HG03064 (cell line): Measurements from ENCODE around the gene ERMN.
"Not testable (repeated sequence)": the region's sequence is repeated elsewhere in the genome, so short reads cannot be mapped to it uniquely, and the experiment has no call there.

ENCODE experiments used
- ATAC-seq: cut with Tn5 transposase; IDR thresholded peaks from one replicate; pipeline ENCODE4 v1.9.1; 2021; ENCODE audit warnings: low read depth; ENCODE audit not compliant: unreplicated experiment

The ERMN gene

GRCh38 chr2:157301307-157301706 is 24.3 kb downstream of the ERMN start:
- no peak for ATAC-seq

GRCh38 chr2:157296958-157297357 is 28.7 kb downstream of the ERMN start:
- no peak for ATAC-seq

DNA sequence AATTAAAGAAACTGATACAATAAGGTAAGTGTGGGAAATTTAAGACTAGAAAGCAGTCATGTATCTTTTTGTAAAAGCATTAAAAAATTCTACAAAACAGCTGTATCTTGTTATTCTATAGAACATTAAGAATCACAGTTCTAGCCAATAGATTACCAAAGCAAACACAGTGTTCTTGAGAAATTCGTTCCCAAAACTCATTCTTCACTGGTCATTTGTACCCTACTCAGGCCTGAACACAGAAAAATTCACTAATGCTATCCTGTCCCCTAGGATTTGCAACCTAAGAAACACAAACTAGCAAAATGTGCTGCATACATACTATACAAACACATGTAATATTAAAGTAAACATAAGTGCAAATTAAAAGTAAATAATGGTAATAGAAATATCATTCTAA is 29.1 kb downstream of the ERMN start:
- no peak for ATAC-seq

DNA sequence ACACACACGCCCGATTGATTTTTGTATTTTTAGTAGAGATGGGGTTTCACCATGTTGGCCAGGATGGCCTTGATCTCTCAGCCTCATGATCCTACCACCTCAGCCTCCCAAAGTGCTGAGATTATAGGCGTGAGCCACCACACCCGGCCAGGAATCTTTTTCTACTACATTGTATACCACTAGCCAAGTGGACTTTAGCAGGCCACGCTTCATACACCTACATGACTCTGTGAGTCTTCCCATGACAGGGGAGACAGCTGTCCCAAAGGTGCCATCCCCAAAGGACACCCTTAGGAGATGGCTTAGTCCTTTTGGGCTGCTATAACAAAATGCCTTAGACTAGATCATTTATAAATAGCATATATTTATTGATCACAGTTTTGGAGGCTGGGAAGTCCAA is 32.8 kb downstream of the ERMN start:
- ATAC-seq, result no peak

DNA sequence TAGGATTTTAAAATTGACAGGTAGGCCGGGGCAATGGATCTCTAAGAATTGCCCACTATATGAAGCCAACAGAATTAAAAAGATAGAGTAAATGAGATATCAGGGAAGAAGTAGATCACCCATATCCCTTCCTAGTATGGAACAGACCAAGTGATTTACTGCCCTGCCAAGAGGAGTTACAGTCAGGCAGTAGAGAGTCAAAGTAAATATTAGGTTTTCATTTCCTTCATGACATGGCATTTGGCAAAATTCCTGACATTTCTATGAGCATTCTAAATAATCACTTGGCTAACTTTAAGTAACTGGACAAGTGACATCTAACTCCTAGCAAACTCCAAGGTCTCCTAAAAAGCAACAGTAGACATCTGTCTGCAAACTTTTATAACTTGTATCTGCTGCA is 34.6 kb downstream of the ERMN start:
- ATAC-seq, result no peak

DNA sequence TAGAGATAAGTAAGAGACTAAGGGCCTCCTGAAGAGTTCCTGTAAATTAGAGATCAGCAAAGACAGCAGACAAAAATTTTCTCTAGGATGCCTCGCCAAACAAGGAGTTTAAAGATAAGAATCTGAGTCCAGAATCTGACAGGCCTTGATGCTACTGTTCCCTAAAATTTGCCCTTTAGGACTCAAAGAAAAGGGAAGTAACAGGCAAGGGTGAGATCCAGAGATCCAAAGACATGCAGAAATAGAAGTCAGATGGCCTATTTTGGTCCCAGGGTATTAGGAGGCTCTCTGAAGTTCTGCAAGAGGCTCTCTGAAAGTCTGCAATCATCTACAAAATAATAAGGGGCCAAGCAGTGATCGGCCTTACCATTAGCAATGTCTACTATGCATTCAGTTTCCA is 35.1 kb downstream of the ERMN start:
- no peak for ATAC-seq

DNA sequence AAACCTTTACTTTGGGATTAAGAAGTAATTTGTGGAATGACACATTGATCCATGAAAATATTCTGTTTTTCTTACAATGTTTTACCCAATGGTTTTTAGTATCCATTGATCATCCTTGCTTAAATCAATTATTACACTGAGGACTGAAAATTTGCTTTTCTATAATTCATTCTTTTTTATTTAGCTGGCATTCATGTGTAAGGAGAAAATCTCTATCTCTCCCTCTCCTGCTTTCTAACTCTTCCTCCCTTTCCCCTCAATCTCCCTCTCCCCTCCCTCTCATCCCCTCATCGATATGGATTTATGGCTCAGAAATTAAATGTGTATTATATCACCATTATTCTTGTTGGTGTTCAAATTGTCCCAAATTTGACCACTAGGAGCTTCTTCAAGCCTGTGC is 38.5 kb downstream of the ERMN start:
- ATAC-seq, result no peak

DNA sequence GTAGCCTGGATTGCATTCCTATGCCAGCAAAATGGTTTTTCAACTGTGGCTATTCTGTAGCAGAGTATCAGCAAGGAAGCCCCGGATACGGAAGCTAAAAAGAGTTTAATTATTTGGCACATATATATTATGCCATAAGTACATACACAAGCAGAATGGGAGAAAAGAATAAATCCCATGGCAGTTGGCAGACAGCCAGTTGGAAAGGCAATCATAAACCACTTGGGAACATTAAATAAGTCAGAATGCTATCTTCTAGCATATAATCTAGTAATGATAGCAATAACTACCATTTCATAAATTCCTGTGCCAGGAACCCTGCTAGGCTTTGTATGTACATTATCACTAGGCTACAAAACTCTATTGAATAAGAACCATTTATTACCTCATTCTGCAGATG is 42.2 kb downstream of the ERMN start:
- ATAC-seq, result no peak

- ATAC-seq, result no peak
These were observed 44.3 kb downstream of the ERMN start for GRCh38 chr2:157281316-157281715.

DNA sequence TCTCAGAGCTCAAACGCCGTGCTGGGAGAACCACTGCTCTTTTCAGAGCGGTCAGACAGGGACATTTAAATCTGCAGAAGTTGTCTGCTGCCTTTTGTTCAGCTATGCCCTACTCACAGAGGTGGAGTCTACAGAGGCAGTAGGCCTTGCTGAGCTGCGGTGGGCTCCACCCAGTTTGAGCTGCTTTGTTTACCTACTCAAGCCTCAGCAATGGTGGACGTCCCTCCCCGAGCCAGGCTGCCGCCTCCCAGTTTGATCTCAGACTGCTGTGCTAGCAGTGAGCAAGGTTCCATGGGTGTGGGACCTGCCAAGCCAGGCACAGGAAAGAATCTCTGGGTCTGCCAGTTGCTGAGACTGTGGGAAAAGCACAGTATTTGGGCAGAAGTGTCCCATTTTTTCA is 46.3 kb downstream of the ERMN start:
- not testable (repeated sequence) for ATAC-seq

DNA sequence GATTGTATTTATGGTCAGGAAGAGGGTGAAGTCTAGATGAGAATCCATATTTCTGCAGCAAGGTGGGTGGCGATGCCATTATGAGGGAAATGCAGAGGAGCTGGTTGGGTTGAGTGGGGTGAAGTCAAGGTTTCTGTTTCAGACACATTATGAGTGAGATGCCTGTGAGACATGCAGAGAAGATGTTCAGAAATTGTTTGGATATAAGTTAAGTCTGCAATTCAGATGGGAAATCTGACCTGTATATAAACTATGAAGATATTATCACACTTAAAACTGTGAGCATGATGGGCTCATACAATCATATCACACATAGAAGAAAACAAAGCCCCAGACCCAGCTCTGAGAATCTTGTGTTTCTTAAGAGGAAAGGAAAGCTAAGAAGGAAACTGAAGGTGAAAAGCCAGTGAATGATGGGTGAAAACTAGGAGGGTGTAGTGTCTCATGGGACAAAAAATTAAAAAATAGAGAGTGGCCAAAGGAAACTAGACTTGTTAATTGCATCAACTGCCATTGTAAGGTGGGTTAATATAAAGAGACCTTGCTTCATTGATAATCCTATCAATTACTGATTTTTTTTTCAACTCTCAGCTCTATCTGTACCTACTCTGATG is 53.9 kb downstream of the ERMN start:
- ATAC-seq, result no peak

- no peak for ATAC-seq
These were observed 55.7 kb downstream of the ERMN start for GRCh38 chr2:157269922-157270321.

DNA sequence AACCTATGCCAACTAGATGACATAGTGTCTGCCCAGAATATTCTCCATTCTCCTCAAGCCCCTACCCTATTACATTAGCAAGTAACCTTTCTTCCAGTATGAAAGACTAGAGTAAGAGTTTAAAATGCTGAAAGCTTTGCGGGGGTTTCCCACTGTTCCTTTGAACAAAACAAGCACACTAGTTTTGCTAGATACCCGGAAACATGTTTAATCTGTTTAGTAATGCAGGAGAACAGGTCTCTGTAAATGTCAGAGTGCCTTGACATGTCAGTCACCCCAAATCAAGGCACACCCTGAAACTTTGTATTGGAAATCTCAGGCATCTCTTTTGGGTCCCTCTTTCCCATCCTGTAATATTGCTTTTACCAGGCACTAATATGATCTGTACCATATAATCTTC is 56.6 kb downstream of the ERMN start:
- ATAC-seq, result no peak
